Uterus (tissue), 2 donors: ENCODE results near the gene INA.

Source experiments
- CTCF ChIP-seq, 4 experiments: fragments of 200-600 bp in 2 of 4; fragments of 450-650 bp in 2 of 4; sonication (generic) in 2 of 4; IDR thresholded peaks; one replicate each; pipeline ENCODE4 v1.5.1; 2016 to 2019; ENCODE audit warnings: antibody characterized with exemption in 4 of 4, mild to moderate bottlenecking in 2 of 4, moderate library complexity in 1 of 4
- POLR2A ChIP-seq, 2 donors: fragments of 450-650 bp; IDR thresholded peaks; one replicate each; pipeline ENCODE4 v1.6.1; 2016; ENCODE audit warnings: antibody characterized with exemption in 2 of 2, mild to moderate bottlenecking in 1 of 2, moderate library complexity in 1 of 2

- no peak for TF ChIP-seq CTCF (IDR thresholded peaks at IDR 0.05)
- TF ChIP-seq POLR2A (IDR thresholded peaks at IDR 0.05): no peak
Measured at GRCh38 chr10:103241262-103242011, 35.5 kb upstream of the INA start.
